Upper lobe of left lung (tissue), 4 donors: ENCODE data around the gene MINDY4B.

Experiments used
- CTCF ChIP-seq, 6 experiments: fragments of 450-650 bp in 4 of 6; fragments of 200-600 bp in 2 of 6; sonication (generic) in 2 of 6; IDR thresholded peaks; one replicate each; pipeline ENCODE4 v1.5.1; 2016 to 2019; ENCODE audit warnings: antibody characterized with exemption in 6 of 6
- POLR2A ChIP-seq, 4 donors: fragments of 450-650 bp; IDR thresholded peaks; one replicate each; pipeline ENCODE4 v1.5.1; 2016 to 2017; ENCODE audit warnings: antibody characterized with exemption in 4 of 4, mild to moderate bottlenecking in 2 of 4
- POLR2AphosphoS5 ChIP-seq, 2 donors: sonication (generic); formaldehyde crosslinking; IDR thresholded peaks; one replicate each; pipeline ENCODE4 v1.5.1; 2017; ENCODE audit warnings: antibody characterized with exemption in 2 of 2

- no peak for TF ChIP-seq POLR2AphosphoS5 (IDR thresholded peaks at IDR 0.05)
- no peak for TF ChIP-seq CTCF (IDR thresholded peaks at IDR 0.05)
- TF ChIP-seq POLR2A (IDR thresholded peaks at IDR 0.05): no peak
These were observed 16.0 kb upstream of the MINDY4B start for GRCh38 chr3:150921209-150921608.
